RWPE2 (cell line): ENCODE measurements around the gene LYSMD1.
"Not testable (repeated sequence)": the region's sequence is repeated elsewhere in the genome, so short reads cannot be mapped to it uniquely, and the experiment has no call there.

Experiments used
- ATAC-seq: fragments of 200-7000 bp; cut with Tn5 transposase; 3 replicates; pipeline ENCODE4 v1.9.1; 2021; ENCODE audit warnings: low read depth
- DNase-seq: peaks from one replicate; pipeline ENCODE4 v3.0.0-alpha.2; 2020; ENCODE audit warnings: low spot score
- H3K27ac ChIP-seq: fragments of 450-650 bp; 2 replicates; pipeline ENCODE4 v1.5.1; 2017; ENCODE audit warnings: mild to moderate bottlenecking; ENCODE audit not compliant: poor library complexity, severe bottlenecking
- H3K27me3 ChIP-seq: fragments of 250-450 bp; sonication (Bioruptor Pico); 2 replicates; pipeline ENCODE4 v1.5.1; 2021; ENCODE audit warnings: mild to moderate bottlenecking, moderate library complexity; ENCODE audit not compliant: insufficient read depth, poor library complexity, severe bottlenecking
- H3K36me3 ChIP-seq: fragments of 250-450 bp; sonication (Bioruptor Pico); 2 replicates; pipeline ENCODE4 v1.5.1; 2020; ENCODE audit warnings: low read depth, mild to moderate bottlenecking, moderate library complexity
- H3K4me1 ChIP-seq: fragments of 250-450 bp; sonication (Bioruptor Pico); 2 replicates; pipeline ENCODE4 v1.5.1; 2021; ENCODE audit warnings: mild to moderate bottlenecking, moderate library complexity; ENCODE audit not compliant: insufficient read depth, poor library complexity, severe bottlenecking
- H3K4me3 ChIP-seq: fragments of 250-450 bp; sonication (Bioruptor Pico); 2 replicates; pipeline ENCODE4 v1.5.1; 2021; ENCODE audit warnings: mild to moderate bottlenecking, moderate library complexity; ENCODE audit not compliant: severe bottlenecking
- H3K9me3 ChIP-seq: fragments of 250-450 bp; sonication (Bioruptor Pico); 2 replicates; pipeline ENCODE4 v1.5.1; 2021; ENCODE audit warnings: mild to moderate bottlenecking, moderate library complexity; ENCODE audit not compliant: severe bottlenecking
- TF ChIP-seq, protein P1 (sequence below): fragments of 450-650 bp; IDR thresholded peaks from one replicate; pipeline ENCODE4 v1.5.1; 2017; ENCODE audit warnings: mild to moderate bottlenecking, moderate library complexity; ENCODE audit not compliant: poor library complexity, severe bottlenecking

LYSMD1 gene

DNA sequence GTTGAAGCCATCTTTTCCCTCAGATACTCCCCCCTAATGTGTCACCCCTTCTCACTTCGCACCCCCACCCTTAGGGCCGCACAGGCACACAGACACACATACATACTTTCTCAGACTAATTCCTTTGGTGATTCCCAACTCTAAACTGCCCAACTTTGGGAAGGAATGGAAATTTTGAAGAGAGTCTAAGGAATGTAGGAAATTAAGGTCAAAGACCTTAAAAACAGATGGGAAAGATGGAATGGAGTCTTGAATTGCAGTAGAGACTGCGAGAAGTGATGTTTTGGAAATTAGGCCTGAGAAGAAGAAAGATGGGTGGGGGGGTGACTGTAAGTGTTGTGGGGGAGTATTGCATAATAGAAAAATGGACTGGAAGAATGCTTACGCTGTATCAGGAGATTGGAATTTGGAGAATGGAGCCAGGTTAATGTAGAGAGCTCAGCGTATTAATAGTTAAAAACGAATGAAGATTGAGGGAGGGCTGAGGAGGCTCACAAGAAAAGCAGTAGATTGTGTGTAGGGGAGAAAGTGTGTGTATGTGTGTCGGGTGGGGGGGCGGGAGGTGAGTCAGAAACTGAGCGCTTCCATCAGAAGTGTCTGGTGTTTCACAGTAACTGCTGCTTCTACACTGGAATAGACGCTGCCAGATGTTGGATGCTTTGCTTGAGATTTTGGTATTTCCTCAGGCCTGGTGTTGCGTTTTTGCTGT, 34.3 kb upstream of the LYSMD1 start:
- H3K4me1 ChIP-seq: peaks cover 28% of the 10 kb centered on the region
- H3K27me3 ChIP-seq: no peaks in the 10 kb centered on the region
- TF ChIP-seq, protein P1, sequence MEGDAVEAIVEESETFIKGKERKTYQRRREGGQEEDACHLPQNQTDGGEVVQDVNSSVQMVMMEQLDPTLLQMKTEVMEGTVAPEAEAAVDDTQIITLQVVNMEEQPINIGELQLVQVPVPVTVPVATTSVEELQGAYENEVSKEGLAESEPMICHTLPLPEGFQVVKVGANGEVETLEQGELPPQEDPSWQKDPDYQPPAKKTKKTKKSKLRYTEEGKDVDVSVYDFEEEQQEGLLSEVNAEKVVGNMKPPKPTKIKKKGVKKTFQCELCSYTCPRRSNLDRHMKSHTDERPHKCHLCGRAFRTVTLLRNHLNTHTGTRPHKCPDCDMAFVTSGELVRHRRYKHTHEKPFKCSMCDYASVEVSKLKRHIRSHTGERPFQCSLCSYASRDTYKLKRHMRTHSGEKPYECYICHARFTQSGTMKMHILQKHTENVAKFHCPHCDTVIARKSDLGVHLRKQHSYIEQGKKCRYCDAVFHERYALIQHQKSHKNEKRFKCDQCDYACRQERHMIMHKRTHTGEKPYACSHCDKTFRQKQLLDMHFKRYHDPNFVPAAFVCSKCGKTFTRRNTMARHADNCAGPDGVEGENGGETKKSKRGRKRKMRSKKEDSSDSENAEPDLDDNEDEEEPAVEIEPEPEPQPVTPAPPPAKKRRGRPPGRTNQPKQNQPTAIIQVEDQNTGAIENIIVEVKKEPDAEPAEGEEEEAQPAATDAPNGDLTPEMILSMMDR: no peak
- H3K27ac ChIP-seq: peak overlapping the region; percentile 96
- H3K9me3 ChIP-seq: no peaks in the 10 kb centered on the region
- H3K4me3 ChIP-seq: peak overlapping the region; percentile 81
- ATAC-seq (peak; percentile 64), DNase-seq (no peak)
- peaks cover 46% of the 10 kb centered on the region for H3K36me3 ChIP-seq

DNA sequence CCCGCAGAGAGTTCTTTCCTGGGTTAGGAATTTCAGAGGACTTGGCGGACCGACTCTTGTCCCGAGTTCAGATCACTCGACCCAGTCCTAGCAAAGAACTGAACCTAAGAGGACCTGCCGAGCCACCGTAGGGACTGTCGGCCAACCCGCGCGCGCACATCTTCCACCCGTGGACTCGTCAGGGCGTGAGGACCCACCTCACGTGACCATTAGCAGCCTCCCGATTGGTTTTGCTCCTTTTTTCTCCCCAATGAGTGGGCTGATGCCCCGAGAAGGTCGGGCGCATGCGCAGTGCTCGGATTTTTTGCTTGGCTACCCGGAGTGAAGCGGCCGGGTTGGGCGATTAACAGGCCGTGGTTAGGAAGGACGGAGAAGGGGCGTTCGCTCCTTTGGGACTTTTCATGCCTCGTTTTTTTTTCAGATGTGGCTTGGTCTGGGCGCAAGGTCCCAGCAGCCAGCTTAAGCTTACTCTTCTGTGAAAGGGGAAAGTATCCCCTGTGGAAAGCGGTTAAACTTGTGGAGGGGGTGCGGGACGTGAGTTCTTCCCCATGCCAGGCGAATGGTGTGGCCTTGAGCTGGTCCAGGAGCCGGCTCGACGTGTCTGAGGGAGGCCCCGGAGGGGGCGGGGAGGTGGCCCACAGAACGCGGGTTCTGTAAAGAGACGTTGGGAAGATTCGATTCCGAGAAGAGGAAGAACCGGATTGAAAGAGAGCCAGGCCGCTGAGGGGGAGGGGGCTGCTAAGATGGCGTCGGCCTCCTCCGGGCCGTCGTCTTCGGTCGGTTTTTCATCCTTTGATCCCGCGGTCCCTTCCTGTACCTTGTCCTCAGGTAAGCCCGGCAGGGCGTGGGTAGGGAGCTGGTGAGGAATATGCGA, 32.8 kb upstream of the LYSMD1 start, which contains the start of gene PIP5K1A:
Gene PIP5K1A, plus strand, starts transcription at position 299 of the 874 bp plus-strand sequence. Its CDS starts 445 bp downstream, at position 744.
- ATAC-seq (peak; percentile 52), DNase-seq (peak; percentile 97)
- H3K27ac ChIP-seq: peak within 1 kb of the TSS; percentile 96
- H3K9me3 ChIP-seq: no peaks in the 10 kb centered on the region
- peak within 1 kb of the TSS; percentile 81 for H3K4me3 ChIP-seq
- TF ChIP-seq, protein P1: no peak
- H3K27me3 ChIP-seq: no peaks in the 10 kb centered on the region
- H3K36me3 ChIP-seq: peaks cover 31% of the 10 kb centered on the region
- peaks cover 28% of the 10 kb centered on the region for H3K4me1 ChIP-seq

DNA sequence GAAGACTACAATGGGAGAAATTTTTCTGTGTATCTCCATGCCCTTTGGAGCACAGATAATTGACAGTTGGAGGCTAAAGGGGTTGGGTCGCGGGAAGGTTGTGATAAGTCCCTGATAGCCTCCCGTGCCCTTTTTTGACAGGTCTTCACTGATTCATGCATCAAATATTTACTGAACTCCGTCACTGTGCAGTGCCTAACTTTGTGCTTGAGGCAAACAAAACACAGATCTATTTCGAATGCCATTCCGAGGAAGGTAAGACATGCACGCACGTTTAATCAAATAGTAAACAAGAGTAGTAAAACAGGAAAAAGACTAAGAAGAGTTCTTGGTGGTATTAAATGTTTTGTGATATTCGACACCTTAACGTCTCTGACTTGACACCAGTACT, 32.2 kb upstream of the LYSMD1 start:
- H3K4me1 ChIP-seq: peaks cover 28% of the 10 kb centered on the region
- no peak for ATAC-seq
- H3K9me3 ChIP-seq: no peaks in the 10 kb centered on the region
- no peak for DNase-seq
- H3K27me3 ChIP-seq: no peaks in the 10 kb centered on the region
- peak overlapping the region; percentile 96 for H3K27ac ChIP-seq
- peak overlapping the region; percentile 81 for H3K4me3 ChIP-seq
- H3K36me3 ChIP-seq: peaks cover 30% of the 10 kb centered on the region
- TF ChIP-seq, protein P1: no peak

DNA sequence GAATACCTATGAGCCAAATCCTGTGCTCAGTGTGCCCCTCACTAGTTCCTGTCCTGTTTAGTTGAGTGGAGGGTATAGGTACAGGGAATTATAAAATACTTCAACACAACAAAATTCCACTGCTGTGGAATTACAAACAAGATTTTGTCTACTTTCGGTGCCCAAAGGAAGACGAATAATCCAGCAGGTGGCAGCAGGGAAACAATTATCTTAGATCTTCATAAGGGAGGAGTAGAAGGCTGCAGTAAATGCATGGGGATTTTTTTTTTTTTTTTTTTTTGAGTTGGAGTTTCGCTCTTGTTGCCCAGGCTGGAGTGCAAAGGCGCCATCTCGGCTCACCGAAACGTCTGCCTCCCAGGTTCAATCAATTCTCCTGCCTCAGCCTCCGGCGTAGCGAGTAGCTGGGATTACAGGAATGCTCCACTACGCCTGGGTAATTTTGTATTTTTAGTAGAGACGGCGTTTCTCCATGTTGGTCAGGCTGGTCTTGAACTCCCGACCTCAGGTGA, 30.6 kb upstream of the LYSMD1 start:
- H3K4me3 ChIP-seq: peak overlapping the region; percentile 41
- DNase-seq (no peak), ATAC-seq (peak; percentile 40)
- peaks cover 17% of the 10 kb centered on the region for H3K36me3 ChIP-seq
- no peaks in the 10 kb centered on the region for H3K27me3 ChIP-seq
- no peaks in the 10 kb centered on the region for H3K9me3 ChIP-seq
- TF ChIP-seq, protein P1: peak; percentile 84
- peaks cover 18% of the 10 kb centered on the region for H3K4me1 ChIP-seq
- peak overlapping the region; percentile 96 for H3K27ac ChIP-seq

DNA sequence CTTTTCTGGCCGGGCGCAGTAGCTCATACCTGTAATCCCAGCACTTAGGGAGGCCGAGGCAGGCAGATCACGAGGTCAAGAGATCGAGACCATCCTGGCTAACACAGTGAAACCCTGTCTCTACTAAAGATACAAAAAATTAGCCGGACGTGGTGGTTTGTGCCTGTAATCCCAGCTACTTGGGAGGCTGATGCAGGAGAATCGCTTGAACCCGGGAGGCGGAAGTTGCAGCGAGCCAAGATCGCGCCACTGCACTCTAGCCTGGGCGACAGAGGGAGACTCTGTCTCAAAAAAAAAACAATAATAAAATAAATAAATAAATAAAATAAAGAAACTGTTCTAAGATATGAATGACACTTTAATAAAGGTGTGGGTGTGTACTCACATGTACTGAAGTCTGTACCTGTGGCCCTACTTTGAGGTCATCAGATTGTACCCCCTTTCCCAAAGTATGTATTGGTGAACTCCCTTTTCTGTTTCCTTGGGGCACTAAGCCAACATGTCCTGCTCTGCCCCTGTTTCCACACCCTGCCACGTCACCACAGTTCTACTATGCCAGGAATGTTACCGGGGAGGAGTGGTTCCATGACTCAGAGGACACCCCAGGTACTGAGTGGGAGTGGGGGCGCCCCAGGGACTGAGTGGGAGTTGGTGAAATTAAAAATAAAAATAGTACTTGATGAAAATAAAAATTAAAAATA, 29.3 kb upstream of the LYSMD1 start:
- H3K27me3 ChIP-seq, H3K9me3 ChIP-seq, H3K4me1 ChIP-seq, H3K36me3 ChIP-seq: not testable (repeated sequence)
- ATAC-seq (peak; percentile 57), DNase-seq (peak; percentile 98)
- peak overlapping the region; percentile 41 for H3K4me3 ChIP-seq
- H3K27ac ChIP-seq: peak overlapping the region; percentile 96
